ENCODE data around the gene WDR38.

WDR38 gene

GRCh38 chr9:124890179-124890578 lies 36.9 kb downstream of the WDR38 start:
- Histone ChIP-seq H3K4me1 (peaks cover 18 to 65% (median 52%) of the 10 kb centered on the region in 10 experiments), H3K27me3 (no peaks in the 10 kb centered on the region), H3K4me3 (no peak overlapping the region), H4K20me1 (peaks cover 0 to 10% (median 0%) of the 10 kb centered on the region in 11 experiments; a peak in 4 of 22 replicates), H3K9me3 (replicated peaks in 1 of 11) (no peaks in the 10 kb centered on the region), H3K36me3 (peaks cover 22 to 85% (median 43%) of the 10 kb centered on the region in 11 experiments), H3K9ac (no peak overlapping the region), H3K4me2 (no peak overlapping the region; a peak in 1 of 22 replicates), H3K27ac (peak overlapping the region in 4 of 11 experiments; percentile 91 to 95 (median 94); a peak in 6 of 22 replicates)
- TF ChIP-seq Cebpa-rat (IDR thresholded peaks at IDR 0.05): no peak

DNA sequence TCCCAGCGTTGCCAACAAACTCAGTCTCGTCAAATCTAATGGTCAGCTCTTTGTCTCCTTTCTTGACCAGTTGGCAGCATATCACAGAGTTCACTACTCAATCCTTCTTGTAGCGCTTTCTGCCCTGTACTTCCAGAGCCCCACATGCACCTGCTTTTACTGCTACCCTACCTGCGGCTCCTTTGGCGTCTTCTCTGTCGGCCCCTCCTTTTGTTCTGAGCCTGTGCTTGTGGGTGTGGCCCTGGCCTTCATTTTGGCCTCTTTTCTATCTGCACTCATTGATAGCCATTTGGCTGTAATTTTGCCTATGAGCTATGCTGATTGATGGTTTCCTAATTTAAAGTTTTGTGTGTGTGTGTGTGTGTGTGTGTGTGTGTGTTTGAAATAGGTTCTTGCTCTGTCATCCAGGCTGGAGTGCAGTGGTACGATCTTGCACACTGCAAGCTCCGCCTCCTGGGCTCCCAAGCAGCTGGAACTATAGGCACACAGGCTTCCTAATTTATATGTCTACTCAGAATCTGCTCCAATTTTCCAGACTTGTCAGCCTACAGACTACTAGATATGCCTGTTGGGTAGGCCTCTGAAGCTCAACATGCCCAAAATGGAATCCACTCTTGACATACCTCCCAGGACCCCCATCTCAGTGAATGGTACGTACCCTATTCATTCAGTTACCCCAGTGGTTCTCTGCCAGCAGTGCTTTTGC lies 40.9 kb downstream of the WDR38 start:
- H3K4me3 ChIP-seq: no peak overlapping the region
- H3K4me2 ChIP-seq: peak overlapping the region in 5 of 11 experiments; percentile 2 to 44 (median 35); a peak in 5 of 22 replicates
- peaks cover 26 to 93% (median 51%) of the 10 kb centered on the region in 11 experiments for H3K36me3 ChIP-seq

GRCh38 chr9:124894741-124895170 lies 41.5 kb downstream of the WDR38 start:
- Histone ChIP-seq H3K4me3 (no peak overlapping the region), H4K20me1 (peaks cover 0 to 12% (median 0%) of the 10 kb centered on the region in 11 experiments; a peak in 4 of 22 replicates), H3K27ac (peak overlapping the region in 7 of 11 experiments; percentile 20 to 64 (median 50); a peak in 11 of 22 replicates), H3K27me3 (no peaks in the 10 kb centered on the region), H3K4me2 (peak overlapping the region in 2 of 11 experiments; percentile 35 to 44; a peak in 4 of 22 replicates), H3K9ac (peak overlapping the region; percentile 4 to 59 (median 44); a peak in 14 of 22 replicates), H3K36me3 (peaks cover 25 to 93% (median 53%) of the 10 kb centered on the region in 11 experiments; a peak in 21 of 22 replicates), H3K9me3 (replicated peaks in 1 of 11) (no peaks in the 10 kb centered on the region), H3K4me1 (peaks cover 0 to 19% (median 13%) of the 10 kb centered on the region in 10 experiments; a peak in 15 of 20 replicates)
- no peak for TF ChIP-seq Cebpa-rat (IDR thresholded peaks at IDR 0.05)

More for the DNA sequence above, 40.9 kb downstream of the WDR38 start:
- H4K20me1 ChIP-seq: peaks cover 0 to 12% (median 0%) of the 10 kb centered on the region in 11 experiments; a peak in 4 of 22 replicates
- H3K27ac ChIP-seq: peak overlapping the region in 4 of 11 experiments; percentile 20 to 64 (median 52); a peak in 4 of 22 replicates
- peaks cover 0 to 25% (median 15%) of the 10 kb centered on the region in 10 experiments; a peak in 16 of 20 replicates for H3K4me1 ChIP-seq
- peak overlapping the region in 6 of 11 experiments; percentile 4 to 59 (median 33); a peak in 8 of 22 replicates for H3K9ac ChIP-seq
- no peaks in the 10 kb centered on the region for H3K27me3 ChIP-seq
- TF ChIP-seq Cebpa-rat (IDR thresholded peaks at IDR 0.05): no peak
- H3K9me3 ChIP-seq (replicated peaks in 1 of 11): no peaks in the 10 kb centered on the region

- no peak overlapping the region for H3K4me2 ChIP-seq
- TF ChIP-seq Cebpa-rat (IDR thresholded peaks at IDR 0.05): no peak
- peak overlapping the region in 1 of 11 experiments; percentile 19; a peak in 1 of 22 replicates for H3K9ac ChIP-seq
- no peak overlapping the region for H3K4me3 ChIP-seq
- no peaks in the 10 kb centered on the region for H3K9me3 ChIP-seq (replicated peaks in 1 of 11)
- H3K36me3 ChIP-seq: peaks cover 20 to 82% (median 44%) of the 10 kb centered on the region in 11 experiments; a peak in 21 of 22 replicates
- peaks cover 0 to 16% (median 13%) of the 10 kb centered on the region in 10 experiments; a peak in 13 of 20 replicates for H3K4me1 ChIP-seq
- no peak overlapping the region for H3K27ac ChIP-seq
- peaks cover 0 to 12% (median 0%) of the 10 kb centered on the region in 11 experiments; a peak in 4 of 22 replicates for H4K20me1 ChIP-seq
- no peaks in the 10 kb centered on the region for H3K27me3 ChIP-seq
These were observed 44.6 kb downstream of the WDR38 start for GRCh38 chr9:124897570-124898460.

DNA sequence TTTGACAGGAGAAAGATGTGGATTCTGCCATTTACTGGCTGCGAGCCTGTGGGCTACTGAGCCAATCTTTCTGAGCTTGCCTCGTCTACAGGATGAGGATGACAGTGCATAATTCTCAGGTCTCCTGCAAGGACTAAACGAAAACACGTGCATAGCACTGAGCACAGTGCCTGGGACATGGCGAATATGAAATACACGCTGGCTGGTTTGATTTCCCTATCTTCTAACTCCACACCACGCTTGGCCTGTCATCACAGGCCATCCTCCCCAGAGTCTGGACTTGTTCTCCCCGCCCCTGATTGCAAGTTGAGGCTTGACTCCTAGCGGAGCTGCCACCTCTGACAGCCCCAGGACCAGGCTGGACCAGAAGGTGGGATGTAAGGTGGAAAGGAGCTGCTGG lies 46.6 kb downstream of the WDR38 start:
- no peaks in the 10 kb centered on the region for H3K27me3 ChIP-seq
- H3K4me3 ChIP-seq: no peak overlapping the region
- H3K4me2 ChIP-seq: no peak overlapping the region
- H4K20me1 ChIP-seq: peaks cover 0 to 10% (median 0%) of the 10 kb centered on the region in 11 experiments; a peak in 4 of 22 replicates
- no peak for TF ChIP-seq Cebpa-rat (IDR thresholded peaks at IDR 0.05)
- peaks cover 0 to 5% (median 2%) of the 10 kb centered on the region in 10 experiments; a peak in 7 of 20 replicates for H3K4me1 ChIP-seq
- no peaks in the 10 kb centered on the region for H3K9me3 ChIP-seq (replicated peaks in 1 of 11)
- H3K9ac ChIP-seq: 0 out of 22 replicates have a peak overlapping the region, but pooled peaks of 1 of the 11 experiments have one; percentile 29
- no peak overlapping the region for H3K27ac ChIP-seq
- H3K36me3 ChIP-seq: peaks cover 22 to 86% (median 41%) of the 10 kb centered on the region in 11 experiments; a peak in 20 of 22 replicates

GRCh38 chr9:124906966-124907365 lies 53.7 kb downstream of the WDR38 start:
- no peaks in the 10 kb centered on the region for H4K20me1 ChIP-seq
- H3K4me3 ChIP-seq: no peak overlapping the region
- H3K9ac ChIP-seq: no peak overlapping the region
- H3K27me3 ChIP-seq: no peaks in the 10 kb centered on the region
- no peak overlapping the region for H3K4me2 ChIP-seq
- TF ChIP-seq Cebpa-rat (IDR thresholded peaks at IDR 0.05): no peak
- H3K4me1 ChIP-seq: no peaks in the 10 kb centered on the region
- peaks cover 21 to 98% (median 42%) of the 10 kb centered on the region in 11 experiments; a peak in 21 of 22 replicates for H3K36me3 ChIP-seq
- no peak overlapping the region for H3K27ac ChIP-seq
- H3K9me3 ChIP-seq (replicated peaks in 1 of 11): no peaks in the 10 kb centered on the region
